ENCODE measurements around the gene H1-8.

Gene H1-8

GRCh38 chr3:129596194-129597086 lies 53.5 kb downstream of the H1-8 start:
- peak in 1 of 2 donors; percentile 26 for DNase-seq

- DNase-seq: no peak
Observed at GRCh38 chr3:129597087-129597999, 54.4 kb downstream of the H1-8 start.

- no peak for DNase-seq
Observed at GRCh38 chr3:129598000-129598381, 55.0 kb downstream of the H1-8 start.

DNA sequence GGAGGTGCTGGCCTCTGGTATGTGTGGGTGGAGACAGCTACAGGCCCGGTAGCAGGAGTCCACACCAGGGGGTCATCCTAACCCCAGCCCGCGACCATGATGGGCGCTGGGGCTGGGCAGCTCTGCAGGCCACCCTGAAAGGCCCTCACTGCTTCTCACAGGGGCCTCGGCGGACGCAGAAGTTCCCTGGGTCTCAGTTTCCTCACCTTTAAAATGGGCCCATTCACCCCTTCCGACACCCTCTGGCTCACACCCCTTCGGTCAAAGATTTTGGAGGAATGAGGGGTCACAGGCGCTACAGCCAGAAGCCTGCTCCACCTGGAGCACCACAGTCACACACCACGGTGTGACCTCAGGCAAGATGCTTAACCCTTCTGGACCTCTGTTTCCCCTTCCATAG lies 55.5 kb downstream of the H1-8 start:
- no peak for DNase-seq

DNA sequence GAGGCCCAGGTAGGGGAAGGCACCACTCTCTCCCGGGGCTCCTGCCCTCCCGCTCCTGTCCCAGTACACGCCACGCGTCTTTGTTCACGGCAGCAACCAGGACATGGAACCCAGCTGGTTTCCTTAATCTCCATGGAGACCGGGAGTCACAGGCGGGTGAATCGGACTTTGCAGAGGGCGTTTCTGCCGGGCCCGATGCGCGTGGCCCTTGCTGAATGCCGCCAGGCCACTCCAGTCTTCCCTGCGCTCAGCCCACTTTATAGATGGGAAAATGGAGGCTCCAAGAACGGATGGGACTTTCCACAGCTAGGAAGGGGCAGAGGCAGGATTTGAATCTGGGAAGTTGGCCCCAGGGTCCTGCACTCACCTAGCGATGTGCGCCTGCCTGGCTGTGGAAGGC lies 56.1 kb downstream of the H1-8 start:
- no peak for DNase-seq

DNA sequence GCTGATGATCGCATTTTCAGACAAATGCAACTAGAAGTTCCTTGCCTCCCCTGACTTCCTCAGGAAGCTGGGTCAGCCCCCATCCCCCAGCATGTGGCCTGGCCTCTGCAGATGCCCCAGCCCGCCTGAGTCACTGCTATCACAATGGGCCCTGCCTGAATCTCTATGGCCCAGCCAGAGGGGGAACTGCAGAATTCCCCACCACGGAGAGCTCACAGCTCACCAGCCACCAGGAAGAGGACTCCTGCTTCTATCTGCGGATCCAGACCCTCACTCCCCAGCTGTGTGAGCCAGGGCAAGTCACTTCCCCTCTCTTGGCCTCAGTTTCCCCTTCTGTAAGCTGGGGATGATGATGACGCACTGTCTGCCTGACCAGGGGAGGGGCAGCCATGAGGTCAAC lies 56.6 kb downstream of the H1-8 start:
- DNase-seq: peak in 1 of 2 donors; percentile 72

- no peak for DNase-seq
Observed at GRCh38 chr3:129600348-129600747, 57.4 kb downstream of the H1-8 start.

All from CD4-positive, alpha-beta T cell treated with Interleukin-4 for 1 hour (primary cell).